Endometrial microvascular endothelial cells (primary cell): ENCODE measurements around the gene RANBP3L. TPM values are rescaled to one million over a fixed set of nuclear protein-coding genes. Genes with fewer than 3 reads are reported as not detected.

Experiments
- in situ Hi-C: cut with HindIII; loops from 2 replicates; pipeline ENCODE4 v1.10.0; 2017; ENCODE audit warnings: low sequenced_read_pairs, low pct_unique_long_range_greater_than_20kb; ENCODE audit errors: inconsistent ontology term
- total RNA-seq: library from RNA; depleted of rRNA; stranded (reverse); fragments of >200 nt; gene quantifications from one replicate; pipeline ENCODE4 v1.2.3, GENCODE V29; 2015; ENCODE audit errors: inconsistent ontology term

The RANBP3L gene
- total RNA-seq, 1 donor from 2014 or later = not detected

DNA sequence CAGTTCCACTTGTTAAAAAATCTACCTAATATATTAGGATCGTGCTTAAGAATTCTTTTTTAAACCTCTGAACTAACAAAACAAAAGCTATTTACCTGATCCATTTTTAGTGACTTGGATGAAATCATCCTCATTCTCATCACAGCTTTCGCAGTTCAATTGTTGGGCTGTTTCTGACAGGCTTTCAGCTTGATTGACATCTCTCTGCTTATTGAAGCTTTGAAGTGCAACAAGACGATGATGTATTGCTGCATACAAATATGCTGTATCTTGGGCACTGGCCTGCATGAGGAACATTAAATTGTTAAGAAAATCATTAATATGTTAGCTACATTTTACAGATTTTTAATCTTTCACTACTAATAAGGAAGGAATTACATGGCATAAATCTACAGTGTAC lies 50.5 kb downstream of the RANBP3L start:
- in situ Hi-C loops = no loop called here

GRCh38 chr5:36250427-36250826 lies 51.3 kb downstream of the RANBP3L start:
- in situ Hi-C loops = no loop called here

DNA sequence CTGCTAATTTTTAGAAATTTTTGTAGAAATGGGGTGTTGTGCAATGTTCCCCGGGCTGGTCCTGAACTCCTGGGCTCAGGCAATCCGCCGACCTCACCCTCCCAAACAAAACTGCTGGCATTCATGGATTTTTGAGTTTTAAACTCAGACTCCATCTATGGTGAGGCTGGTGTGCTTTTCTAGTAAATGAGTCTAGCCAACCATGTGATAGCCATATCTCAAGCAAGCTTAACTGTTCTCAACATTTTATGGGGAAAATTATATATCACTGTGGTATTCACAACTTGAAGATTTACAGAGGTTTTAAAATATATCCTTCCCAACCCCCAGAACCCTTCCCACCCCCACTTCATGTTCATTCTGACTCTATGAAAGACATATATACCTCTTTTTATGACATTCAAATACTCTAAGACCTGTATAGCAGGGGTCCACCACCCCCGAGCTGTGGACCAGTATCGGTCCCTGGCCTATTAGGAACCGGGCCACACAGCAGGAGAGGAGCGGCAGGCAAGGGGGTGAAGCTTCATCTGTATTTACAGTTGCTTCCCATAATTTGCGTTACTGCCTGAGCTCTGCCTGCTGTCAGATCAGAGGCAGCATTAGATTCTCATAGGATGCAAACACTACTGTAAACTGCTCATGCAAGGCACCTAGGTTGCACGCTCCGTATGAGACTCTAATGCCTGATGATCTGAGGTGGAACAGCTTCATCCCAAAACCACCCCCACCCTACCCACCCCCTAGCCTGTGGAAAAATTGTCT lies 55.5 kb downstream of the RANBP3L start:
- in situ Hi-C loops = no loop called here

GRCh38 chr5:36244076-36244475 lies 57.6 kb downstream of the RANBP3L start:
- in situ Hi-C loops = no loop called here

DNA sequence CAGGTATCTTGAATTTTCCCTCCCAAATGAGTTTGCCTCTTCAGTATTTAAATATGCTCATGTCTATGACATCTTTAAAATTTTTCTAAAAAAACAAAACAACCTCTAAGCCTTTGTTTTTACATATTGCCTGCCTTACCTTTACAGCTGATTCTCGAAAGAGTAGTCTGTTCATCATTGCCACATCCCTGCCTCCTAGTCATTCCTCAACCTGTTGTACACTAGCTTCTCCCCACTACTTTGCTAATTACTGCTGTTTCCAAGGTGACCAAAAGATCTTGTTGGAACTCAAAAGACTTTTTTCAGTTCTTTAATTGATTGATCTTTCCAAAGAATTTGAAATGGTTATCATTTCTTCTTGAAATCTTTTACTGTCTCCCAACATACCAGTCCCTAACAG lies 58.0 kb downstream of the RANBP3L start:
- in situ Hi-C loops = no loop called here

DNA sequence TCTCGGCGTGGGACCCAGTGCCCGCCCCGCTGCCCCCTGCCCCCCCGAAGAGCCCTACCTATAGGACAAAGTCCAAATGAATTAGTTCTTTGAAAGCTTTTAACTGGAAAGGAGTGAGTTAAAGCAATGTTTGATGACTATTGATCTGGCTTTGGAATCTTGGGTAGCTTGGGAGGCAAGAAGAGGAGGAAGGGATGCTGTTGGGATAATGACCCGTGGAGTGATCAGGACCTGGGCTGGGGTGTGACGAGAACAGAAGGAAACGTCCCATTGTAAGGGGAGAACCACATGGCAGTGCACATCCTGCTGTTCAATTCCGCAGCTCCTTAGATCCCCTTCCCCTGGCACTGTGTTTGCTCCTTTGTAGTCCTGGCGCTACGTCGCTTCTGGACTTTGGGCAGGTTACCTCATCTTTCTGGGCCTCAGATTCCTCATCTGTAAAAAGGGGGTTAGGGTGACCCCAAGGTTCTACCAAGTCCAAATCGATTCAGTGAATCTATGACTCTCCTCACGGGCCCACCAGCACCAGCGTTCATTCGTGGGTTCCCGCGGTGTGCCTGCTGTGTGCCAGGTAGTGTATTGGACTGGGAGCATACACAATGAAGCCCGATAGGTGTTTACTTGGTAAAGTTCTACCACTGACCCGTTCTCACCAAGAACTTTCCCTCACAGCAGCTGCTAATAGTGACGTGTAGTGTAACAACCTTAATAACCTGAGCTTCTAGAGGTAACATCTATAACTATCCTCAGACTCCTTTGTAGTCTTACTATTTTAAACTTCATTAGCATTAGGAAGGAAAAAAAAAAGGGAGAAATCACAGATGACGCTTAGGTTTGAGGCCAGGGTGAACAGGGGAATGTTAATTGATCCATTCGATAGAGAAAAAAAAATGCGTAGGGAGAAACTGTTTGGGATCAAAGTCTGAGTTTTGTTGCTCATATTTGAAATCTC lies 58.9 kb downstream of the RANBP3L start:
- in situ Hi-C loops = no loop called here

DNA sequence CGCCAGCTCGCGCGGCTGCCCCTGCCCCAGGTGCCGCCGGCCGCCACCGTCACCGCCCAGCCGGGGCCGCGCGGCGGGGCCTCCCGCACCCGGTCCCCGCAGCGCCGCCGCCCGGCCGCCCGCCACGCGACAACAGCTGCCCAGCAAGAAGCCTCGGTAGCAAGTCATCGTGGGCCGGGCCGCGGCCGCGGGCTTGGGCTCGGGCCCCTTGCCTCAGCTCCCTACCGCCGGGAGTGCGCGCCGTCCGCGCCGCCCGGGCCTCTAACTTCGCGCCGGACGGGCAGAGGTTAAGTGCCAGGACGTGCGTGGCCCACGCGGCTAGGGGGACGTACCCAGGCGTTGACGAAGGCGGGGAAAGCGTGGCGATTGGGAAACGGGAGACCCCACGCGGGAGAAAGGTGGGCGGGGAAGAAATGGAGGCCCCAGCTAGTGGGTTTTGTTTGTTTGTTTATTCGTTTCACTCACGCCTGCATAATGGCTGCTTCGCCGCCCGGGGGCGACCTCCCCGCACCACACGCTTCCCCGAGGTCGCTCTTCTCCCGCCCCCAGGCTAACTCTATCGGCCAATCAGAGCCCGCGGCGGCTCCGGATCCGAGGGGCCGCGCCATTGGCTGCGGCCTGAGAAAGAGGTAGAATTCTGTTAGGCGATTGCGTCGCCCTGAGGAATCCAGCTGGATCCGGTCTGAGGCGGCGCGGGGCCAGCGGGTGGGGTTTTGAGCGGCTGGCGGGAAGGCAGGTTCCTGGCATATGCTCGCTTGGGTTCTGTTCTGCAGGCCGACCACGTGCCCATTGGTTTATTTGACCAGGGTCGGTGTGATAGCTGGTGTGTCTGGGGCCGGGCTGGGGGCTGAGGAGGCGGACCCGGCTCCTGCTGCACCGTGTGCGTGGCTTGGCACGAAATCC lies 59.8 kb downstream of the RANBP3L start, which contains the start of gene NADK2:
Gene NADK2 (minus strand): TSS at position 295 of the 903 bp plus-strand sequence. CDS start 127 bp downstream, at position 168.
- in situ Hi-C loops = no loop called here

- in situ Hi-C loops = no loop called here
Measured at GRCh38 chr5:36240779-36241630, 60.7 kb downstream of the RANBP3L start.

DNA sequence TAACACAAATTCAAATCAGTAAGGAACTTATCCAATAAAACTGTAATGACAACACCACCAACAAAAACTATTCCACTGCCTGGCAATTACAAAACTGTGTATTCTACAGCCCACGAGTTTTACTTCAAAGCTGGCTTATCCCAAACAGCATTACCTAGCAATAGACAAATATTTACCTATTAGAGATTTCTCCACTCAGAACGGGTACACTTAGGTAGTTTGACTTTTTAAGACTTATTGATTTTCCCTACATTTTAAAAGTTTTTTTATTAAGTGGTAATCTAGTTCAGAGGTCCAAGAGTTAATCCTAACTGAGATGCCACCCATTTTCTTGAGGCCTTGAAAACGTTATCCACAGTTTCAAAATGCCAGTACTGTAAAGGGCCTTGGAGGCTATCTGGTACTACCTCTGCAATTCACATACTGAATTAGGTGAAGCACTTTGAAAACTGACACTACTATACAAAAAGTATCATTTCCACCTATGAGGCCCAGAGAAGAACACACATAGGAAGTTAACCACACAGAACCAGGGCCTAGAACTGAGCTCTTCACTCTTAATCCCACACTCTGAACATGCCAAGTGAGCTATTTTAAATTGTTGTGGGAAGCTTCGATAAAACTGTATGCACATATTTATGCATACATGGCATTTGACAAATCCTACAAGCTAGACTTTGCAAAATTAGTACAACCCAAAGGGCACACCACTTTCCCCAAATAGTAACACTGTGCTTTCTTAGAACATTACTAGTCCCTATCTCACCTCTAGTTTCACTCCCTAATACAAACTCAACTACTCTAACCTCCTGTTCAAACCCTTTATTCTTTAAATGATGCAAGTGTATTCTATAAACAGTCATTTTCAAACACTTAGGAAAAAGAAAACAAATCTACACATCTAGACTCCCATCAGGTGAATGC lies 62.1 kb downstream of the RANBP3L start:
- in situ Hi-C loops = no loop called here

- in situ Hi-C loops = no loop called here
Measured at GRCh38 chr5:36238502-36239295, 63.0 kb downstream of the RANBP3L start.

DNA sequence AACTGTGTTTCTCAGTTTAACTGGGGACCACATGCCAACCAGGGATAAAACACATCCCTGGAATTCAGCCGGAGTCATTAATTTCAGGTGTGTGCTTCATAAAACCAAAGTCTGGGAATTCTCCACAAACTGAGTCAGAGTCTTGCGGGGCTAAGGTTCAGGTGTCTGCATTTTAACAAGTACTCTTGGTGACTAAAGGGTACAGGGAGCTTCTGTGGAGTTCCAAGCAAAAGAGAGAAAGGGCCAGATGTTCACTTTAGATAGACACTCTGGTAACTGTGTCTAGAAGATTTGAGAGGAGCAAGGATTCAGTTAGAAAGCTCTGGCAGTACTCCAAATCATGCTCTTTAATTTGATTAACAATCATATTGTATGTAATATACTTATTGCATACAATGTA lies 64.0 kb downstream of the RANBP3L start:
- in situ Hi-C loops = no loop called here

DNA sequence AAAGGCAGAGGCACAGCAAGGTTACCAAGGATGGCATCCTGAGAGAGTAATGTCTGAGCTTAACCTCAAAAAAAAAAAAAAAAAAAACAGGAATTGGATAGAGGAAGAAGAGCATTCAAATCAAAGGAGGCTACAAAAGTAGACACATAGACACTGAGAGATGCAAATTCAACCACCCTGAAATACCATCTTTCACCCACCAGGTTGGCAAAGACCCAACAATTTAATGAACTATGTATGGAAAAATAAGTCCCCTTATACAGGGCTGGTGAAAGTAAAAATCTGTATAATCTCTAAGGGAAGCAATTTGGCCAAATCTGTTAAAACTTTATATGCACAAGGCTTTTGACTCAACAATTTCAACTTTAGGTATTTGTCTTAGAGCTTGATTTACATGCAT lies 64.9 kb downstream of the RANBP3L start:
- in situ Hi-C loops = no loop called here

DNA sequence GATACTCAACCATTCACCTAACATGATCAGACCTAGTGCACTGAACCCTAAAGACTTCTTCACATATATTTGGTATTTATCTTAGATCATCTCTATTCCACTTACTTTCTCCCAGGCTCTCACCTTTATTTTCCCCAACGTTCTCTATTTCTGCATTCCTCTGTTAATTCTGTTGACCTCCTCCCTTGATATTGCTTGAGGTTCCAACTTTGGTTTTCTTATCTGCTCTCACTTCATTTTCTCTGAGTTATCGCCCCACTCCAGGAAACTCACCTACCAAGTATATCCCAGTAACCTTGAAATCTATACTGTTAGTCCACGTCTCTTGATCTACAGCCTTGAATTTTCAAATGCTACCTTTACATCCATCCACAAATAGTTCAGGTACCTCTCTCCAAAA lies 69.2 kb downstream of the RANBP3L start:
- in situ Hi-C loops = no loop called here

DNA sequence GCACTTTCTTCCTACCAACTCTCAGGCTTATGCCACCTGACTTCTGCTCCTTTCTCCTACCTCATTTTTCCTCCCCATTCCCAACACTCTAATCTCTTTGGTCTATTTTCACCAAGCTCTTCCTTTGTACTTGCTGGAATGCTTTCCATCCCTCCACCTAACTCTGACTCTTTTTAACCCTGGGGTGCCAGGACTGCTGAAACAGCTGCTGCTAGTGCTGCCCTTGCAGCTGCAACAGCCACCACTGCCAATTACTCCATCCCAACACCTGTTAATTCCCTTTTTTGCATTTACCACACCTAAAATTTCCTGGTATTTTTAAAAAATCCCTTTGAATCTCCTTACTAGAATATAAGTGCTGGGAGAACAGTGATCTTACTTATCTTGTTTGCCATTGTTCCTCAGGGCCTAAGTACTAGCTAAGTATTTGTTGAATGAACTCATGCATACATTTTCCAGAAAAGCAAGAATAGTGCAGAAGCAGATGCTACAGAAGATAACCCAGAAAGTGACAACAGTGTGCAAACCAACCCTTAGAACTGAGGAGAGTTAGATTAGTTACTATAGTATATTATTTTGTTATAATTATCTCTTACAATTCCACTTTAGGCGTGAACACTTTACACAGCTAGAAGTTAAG lies 71.4 kb downstream of the RANBP3L start:
- in situ Hi-C loops = no loop called here

DNA sequence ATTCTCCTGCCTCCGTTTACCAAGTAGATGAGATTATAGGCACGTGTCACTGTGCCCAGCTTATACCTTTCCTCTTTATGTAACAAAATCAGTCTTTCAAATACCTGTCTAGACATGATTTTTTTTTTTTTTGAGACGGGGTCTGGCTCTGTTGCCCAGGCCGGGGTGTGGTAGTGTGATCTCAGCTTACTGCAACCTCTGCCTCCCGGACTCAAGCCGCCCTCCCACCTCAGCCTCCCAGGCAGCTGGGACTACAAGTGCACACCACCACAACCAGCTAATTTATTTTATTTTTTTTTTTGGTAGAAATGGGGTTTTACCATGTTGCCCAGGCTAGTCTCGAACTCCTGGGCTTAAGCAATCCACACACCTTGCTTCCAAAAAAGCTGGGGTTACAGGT lies 73.2 kb downstream of the RANBP3L start:
- in situ Hi-C loops = no loop called here

DNA sequence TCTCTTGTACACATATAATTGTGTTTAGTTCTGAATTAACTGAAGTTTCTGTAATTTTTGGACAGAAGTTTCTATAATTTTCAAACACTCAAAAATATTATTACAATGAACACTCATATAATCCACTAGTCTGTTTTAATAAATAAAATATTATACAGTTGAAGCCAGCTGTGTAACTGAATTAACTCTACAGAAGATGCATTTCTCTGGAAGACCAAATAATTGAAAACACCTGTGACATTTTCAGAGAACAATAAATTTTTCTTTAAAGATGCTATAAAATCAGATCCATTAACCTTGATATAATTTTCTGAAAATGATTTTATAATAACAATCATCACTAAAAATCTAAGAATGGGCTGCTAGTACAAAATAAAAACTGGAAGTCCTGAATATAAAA lies 74.7 kb downstream of the RANBP3L start:
- in situ Hi-C loops = no loop called here
